CD4-positive, alpha-beta T cell (primary cell): Measurements from ENCODE around the gene RASAL2. TPM values are rescaled to one million over a fixed set of nuclear protein-coding genes. Genes with fewer than 3 reads are reported as not detected.

Experiments used
- ATAC-seq: fragments of 200-7000 bp; cut with Tn5 transposase; one replicate; pipeline ENCODE4 v1.10.0; 2022; ENCODE audit warnings: mild to moderate bottlenecking; ENCODE audit not compliant: poor library complexity
- CTCF ChIA-PET: fragments of 350-600 bp; sonication (Branson Sonifier 250); formaldehyde crosslinking; loops from one replicate; lab custom pipeline; 2021; ENCODE audit warnings: antibody characterized with exemption, inconsistent platforms; lab: Charles Lee
- POLR2A ChIA-PET: fragments of 350-600 bp; sonication (Branson Sonifier 250); formaldehyde crosslinking; loops from one replicate; lab custom pipeline; 2021; ENCODE audit warnings: antibody characterized with exemption, inconsistent platforms; lab: Charles Lee
- DNase-seq, 14 experiments: peaks; one replicate each; pipeline ENCODE4 v3.0.0-alpha.2; 2013 to 2020; ENCODE audit warnings: mixed read lengths in 2 of 14
- H3K27ac ChIP-seq, 2 donors: one replicate each; pipeline versions ENCODE4 v1.5.1 to v1.7.0; 2013; ENCODE audit warnings: low read length in 2 of 2, low read depth in 1 of 2, mild to moderate bottlenecking in 1 of 2
- H3K27me3 ChIP-seq, 2 experiments: 1 replicate in 1 of 2; 2 replicates in 1 of 2; pipeline versions ENCODE4 v1.6.1 to v1.7.0; 2013; ENCODE audit warnings: low read length in 2 of 2, control low read depth in 1 of 2, mild to moderate bottlenecking in 1 of 2, moderate library complexity in 1 of 2; ENCODE audit not compliant: insufficient read depth in 2 of 2, control insufficient read depth in 1 of 2
- H3K36me3 ChIP-seq: one replicate; pipeline ENCODE4 v1.6.1; 2013; ENCODE audit warnings: low read length, control low read depth; ENCODE audit not compliant: insufficient read depth
- H3K4me1 ChIP-seq: one replicate; pipeline ENCODE4 v1.6.1; 2013; ENCODE audit warnings: low read length, control low read depth; ENCODE audit not compliant: insufficient read depth
- H3K4me3 ChIP-seq: one replicate; pipeline ENCODE4 v1.5.1; 2013; ENCODE audit warnings: mild to moderate bottlenecking, low read length, moderate library complexity
- H3K9me3 ChIP-seq, 2 experiments: 1 replicate in 1 of 2; 2 replicates in 1 of 2; pipeline versions ENCODE4 v1.6.1 to v1.7.0; 2013; ENCODE audit warnings: low read length in 2 of 2, mild to moderate bottlenecking in 2 of 2, control low read depth in 1 of 2, moderate library complexity in 1 of 2; ENCODE audit not compliant: control insufficient read depth in 1 of 2, insufficient read depth in 1 of 2
- H3K27ac Mint-ChIP-seq: one replicate; pipeline ENCODE4 v1.8.0; 2020; ENCODE audit warnings: mixed read lengths
- H3K27me3 Mint-ChIP-seq: one replicate; pipeline ENCODE4 v1.8.0; 2021; ENCODE audit warnings: mixed read lengths
- H3K36me3 Mint-ChIP-seq: one replicate; pipeline ENCODE4 v1.8.0; 2021; ENCODE audit warnings: low read depth, mixed read lengths
- H3K4me1 Mint-ChIP-seq: one replicate; pipeline ENCODE4 v1.8.0; 2021; ENCODE audit warnings: low read depth, mixed read lengths
- H3K4me3 Mint-ChIP-seq: one replicate; pipeline ENCODE4 v1.8.0; 2020; ENCODE audit warnings: mild to moderate bottlenecking, mixed read lengths
- H3K9me3 Mint-ChIP-seq: one replicate; pipeline ENCODE4 v1.8.0; 2020; ENCODE audit warnings: mixed read lengths
- CTCF ChIP-seq: fragments of 200-600 bp; IDR thresholded peaks from one replicate; pipeline ENCODE4 v1.8.0; 2022; ENCODE audit warnings: antibody characterized with exemption, mild to moderate bottlenecking
- intact Hi-C, 2 experiments: fragments of 100-400 bp; cut with DNase I in 1 of 2; cut with micrococcal nuclease in 1 of 2; formaldehyde crosslinking; loops; one replicate each; pipeline versions ENCODE4 v1.15.1 to v1.9.0; 2023 to 2025; cut with DNase I, micrococcal nuclease
- total RNA-seq, 174 experiments: library from RNA in 2 of 174; stranded (reverse) in 2 of 174; gene quantifications; one replicate each; pipeline ENCODE4 v1.2.3 and lab custom pipeline; 2021 to 2026

The RASAL2 gene
- total RNA-seq, 2 experiments from 2014 or later, result 0.03 TPM; not detected in 1

GRCh38 chr1:178254433-178254832 lies 160.5 kb downstream of the RASAL2 start:
- H3K4me3 Mint-ChIP-seq, result no peak overlapping the region
- H3K27ac Mint-ChIP-seq, result no peak overlapping the region
- peaks cover 13% of the 10 kb centered on the region for H3K9me3 Mint-ChIP-seq
- POLR2A ChIA-PET, result no interaction called here
- Histone ChIP-seq H3K27ac (no peak overlapping the region), H3K4me1 (no peaks in the 10 kb centered on the region), H3K9me3 (peaks cover 0 to 16% of the 10 kb centered on the region in 2 experiments), H3K4me3 (no peak overlapping the region), H3K36me3 (no peaks in the 10 kb centered on the region), H3K27me3 (no peaks in the 10 kb centered on the region)
- intact Hi-C loops, result no loop called here
- no peaks in the 10 kb centered on the region for H3K4me1 Mint-ChIP-seq
- no peak for DNase-seq
- TF ChIP-seq CTCF, result no peak
- CTCF ChIA-PET, result no interaction called here
- no peaks in the 10 kb centered on the region for H3K36me3 Mint-ChIP-seq
- no peak for ATAC-seq
- H3K27me3 Mint-ChIP-seq, result no peaks in the 10 kb centered on the region

- H3K27me3 ChIP-seq, result no peaks in the 10 kb centered on the region
- CTCF ChIA-PET, result no interaction called here
Measured at GRCh38 chr1:178258536-178258935, 164.6 kb downstream of the RASAL2 start.

GRCh38 chr1:178262120-178262500 lies 168.2 kb downstream of the RASAL2 start:
- H3K9me3 ChIP-seq, result peaks cover 0 to 12% of the 10 kb centered on the region in 2 experiments
- POLR2A ChIA-PET, result no interaction called here
- intact Hi-C loops, result no loop called here
- Mint-ChIP-seq H3K4me1 (no peaks in the 10 kb centered on the region), H3K27ac (no peak overlapping the region), H3K27me3 (no peaks in the 10 kb centered on the region), H3K36me3 (no peaks in the 10 kb centered on the region), H3K9me3 (peaks cover 2% of the 10 kb centered on the region), H3K4me3 (no peak overlapping the region)
- H3K27ac ChIP-seq, result no peak overlapping the region
- H3K27me3 ChIP-seq, result no peaks in the 10 kb centered on the region
- TF ChIP-seq CTCF, result no peak
- H3K4me3 ChIP-seq, result no peak overlapping the region
- H3K4me1 ChIP-seq, result no peaks in the 10 kb centered on the region
- no peak for ATAC-seq
- CTCF ChIA-PET, result no interaction called here
- no peak for DNase-seq
- no peaks in the 10 kb centered on the region for H3K36me3 ChIP-seq

More at GRCh38 chr1:178258536-178258935, 164.6 kb downstream of the RASAL2 start:
- H3K36me3 Mint-ChIP-seq, result no peaks in the 10 kb centered on the region
- intact Hi-C loops, result no loop called here
- no peak overlapping the region for H3K4me3 Mint-ChIP-seq
- ATAC-seq, result no peak
- no peak overlapping the region for H3K4me3 ChIP-seq
- H3K27me3 Mint-ChIP-seq, result no peaks in the 10 kb centered on the region
- no peak for TF ChIP-seq CTCF
- peaks cover 0 to 9% of the 10 kb centered on the region in 2 experiments for H3K9me3 ChIP-seq
- H3K4me1 Mint-ChIP-seq, result no peaks in the 10 kb centered on the region
- POLR2A ChIA-PET, result no interaction called here
- no peaks in the 10 kb centered on the region for H3K4me1 ChIP-seq
- no peak overlapping the region for H3K27ac Mint-ChIP-seq
- peaks cover 8% of the 10 kb centered on the region for H3K9me3 Mint-ChIP-seq
- H3K27ac ChIP-seq, result no peak overlapping the region
- no peaks in the 10 kb centered on the region for H3K36me3 ChIP-seq
- no peak for DNase-seq
